Femur (tissue), 1 donor: ENCODE data around the gene CDY2B.
"Not testable (repeated sequence)": the region's sequence is repeated elsewhere in the genome, so short reads cannot be mapped to it uniquely, and the experiment has no call there.

Source experiments
- DNase-seq: peaks from one replicate; pipeline ENCODE4 v3.0.0-alpha.2; 2017

Gene CDY2B

GRCh38 chrY:17880120-17880519, at the start of gene CDY2B:
Gene CDY2B, minus strand, starts transcription at chrY:17880220. Its CDS starts 328 bp downstream, at chrY:17879892.
- DNase-seq, result not testable (repeated sequence)

GRCh38 chrY:17908009-17908408, 28.0 kb upstream of the CDY2B start:
- not testable (repeated sequence) for DNase-seq

- DNase-seq, result not testable (repeated sequence)
These were observed 27.3 kb upstream of the CDY2B start for GRCh38 chrY:17907351-17907750.

- DNase-seq, result not testable (repeated sequence)
These were observed 1.7 kb upstream of the CDY2B start for GRCh38 chrY:17881697-17882096.

GRCh38 chrY:17876767-17877166, 3.3 kb downstream of the CDY2B start:
- not testable (repeated sequence) for DNase-seq

GRCh38 chrY:17875401-17875800, 4.6 kb downstream of the CDY2B start:
- not testable (repeated sequence) for DNase-seq

GRCh38 chrY:17871194-17871903, 8.7 kb downstream of the CDY2B start:
- not testable (repeated sequence) for DNase-seq

GRCh38 chrY:17870737-17871136, 9.3 kb downstream of the CDY2B start:
- not testable (repeated sequence) for DNase-seq

- DNase-seq, result not testable (repeated sequence)
These were observed 12.2 kb downstream of the CDY2B start for GRCh38 chrY:17867850-17868249.

- not testable (repeated sequence) for DNase-seq
These were observed 19.4 kb downstream of the CDY2B start for GRCh38 chrY:17860634-17861033.

GRCh38 chrY:17856963-17857848, 22.8 kb downstream of the CDY2B start:
- DNase-seq, result not testable (repeated sequence)

- not testable (repeated sequence) for DNase-seq
These were observed 23.5 kb downstream of the CDY2B start for GRCh38 chrY:17856508-17856907.

GRCh38 chrY:17849131-17849530, 30.9 kb downstream of the CDY2B start:
- not testable (repeated sequence) for DNase-seq

GRCh38 chrY:17832149-17832548, 47.9 kb downstream of the CDY2B start:
- not testable (repeated sequence) for DNase-seq
